Left ventricle myocardium inferior (tissue), 1 donor: ENCODE measurements around the gene SLC6A13. TPM values are rescaled to one million over a fixed set of nuclear protein-coding genes. Genes with fewer than 3 reads are reported as not detected.

ENCODE experiments used
- DNase-seq: peaks from one replicate; pipeline ENCODE4 v3.0.0-alpha.2; 2020
- H3K27ac ChIP-seq: fragments of 200-600 bp; replicated peaks from 2 replicates; pipeline ENCODE4 v1.8.0; 2021
- H3K27me3 ChIP-seq: fragments of 200-600 bp; 2 replicates; pipeline ENCODE4 v1.8.0; 2021; ENCODE audit warnings: low read depth
- H3K36me3 ChIP-seq: fragments of 200-600 bp; 2 replicates; pipeline ENCODE4 v1.8.0; 2021
- H3K4me1 ChIP-seq: fragments of 200-600 bp; 2 replicates; pipeline ENCODE4 v1.8.0; 2021
- H3K4me3 ChIP-seq: fragments of 200-600 bp; 2 replicates; pipeline ENCODE4 v1.8.0; 2021; ENCODE audit warnings: mild to moderate bottlenecking, moderate library complexity
- H3K9me3 ChIP-seq: fragments of 200-600 bp; replicated peaks from 2 replicates; pipeline ENCODE4 v1.8.0; 2021
- CTCF ChIP-seq: fragments of 200-600 bp; IDR thresholded peaks from 2 replicates; pipeline ENCODE4 v1.8.0; 2021; ENCODE audit warnings: antibody characterized with exemption, mild to moderate bottlenecking, borderline replicate concordance
- intact Hi-C: fragments of 100-400 bp; cut with micrococcal nuclease; formaldehyde crosslinking; loops from one replicate; pipeline ENCODE4 v1.11.0; 2022
- total RNA-seq: library from RNA; stranded (reverse); fragmentation: NEBNext Ultra II Directional; extraction: Animal tissue kit (Norgen Biotek cat#: 25700); gene quantifications from one replicate; pipeline ENCODE4 v1.2.1, GENCODE V29; 2021
- donor health status: DM: no; HTN: yes; CAD: no; lungs with severe emphysema.

SLC6A13 gene
- total RNA-seq, 1 donor from 2014 or later, result 1.8 TPM

DNA sequence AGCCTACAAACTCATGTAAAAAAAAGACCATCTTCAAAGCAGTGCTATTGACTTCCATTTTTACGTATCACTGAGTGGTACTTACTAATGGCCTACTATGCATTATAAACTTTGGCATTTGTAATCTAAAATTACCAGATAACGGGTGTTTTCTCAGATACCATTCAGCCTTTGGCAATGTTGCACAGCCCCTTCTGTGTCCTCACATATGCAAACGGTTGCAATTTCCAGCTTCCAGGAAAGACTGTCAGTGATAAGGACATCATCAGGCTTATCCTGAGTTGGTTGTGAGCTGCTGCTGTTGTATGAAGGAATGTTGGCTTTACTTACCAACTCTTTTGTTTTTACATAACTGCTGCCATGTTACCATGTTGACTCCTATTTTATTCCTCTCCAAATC is 1.6 kb upstream of the SLC6A13 start:
- no peaks in the 10 kb centered on the region for H3K9me3 ChIP-seq
- no peak for DNase-seq
- intact Hi-C loops, result no loop called here
- H3K4me3 ChIP-seq, result no peak overlapping the region
- H3K27me3 ChIP-seq, result peaks cover 10% of the 10 kb centered on the region
- H3K27ac ChIP-seq, result no peak overlapping the region
- peaks cover 25% of the 10 kb centered on the region for H3K4me1 ChIP-seq
- no peak for TF ChIP-seq CTCF
- H3K36me3 ChIP-seq, result no peaks in the 10 kb centered on the region

GRCh38 chr12:263574-263973 is 938 bp upstream of the SLC6A13 start:
- H3K9me3 ChIP-seq, result no peaks in the 10 kb centered on the region
- H3K27me3 ChIP-seq, result peaks cover 10% of the 10 kb centered on the region
- TF ChIP-seq CTCF, result no peak
- peaks cover 21% of the 10 kb centered on the region for H3K4me1 ChIP-seq
- no peaks in the 10 kb centered on the region for H3K36me3 ChIP-seq
- no peak for DNase-seq
- H3K4me3 ChIP-seq, result no peak overlapping the region
- no peak overlapping the region for H3K27ac ChIP-seq
- intact Hi-C loops, result no loop called here

- Histone ChIP-seq H3K4me3 (no peak overlapping the region), H3K9me3 (no peaks in the 10 kb centered on the region), H3K4me1 (peaks cover 7% of the 10 kb centered on the region), H3K27ac (no peak overlapping the region), H3K27me3 (peaks cover 18% of the 10 kb centered on the region), H3K36me3 (no peaks in the 10 kb centered on the region)
- intact Hi-C loops, result no loop called here
- TF ChIP-seq CTCF, result no peak
- DNase-seq, result no peak
These were observed 523 bp downstream of the SLC6A13 start for GRCh38 chr12:262113-262512.

DNA sequence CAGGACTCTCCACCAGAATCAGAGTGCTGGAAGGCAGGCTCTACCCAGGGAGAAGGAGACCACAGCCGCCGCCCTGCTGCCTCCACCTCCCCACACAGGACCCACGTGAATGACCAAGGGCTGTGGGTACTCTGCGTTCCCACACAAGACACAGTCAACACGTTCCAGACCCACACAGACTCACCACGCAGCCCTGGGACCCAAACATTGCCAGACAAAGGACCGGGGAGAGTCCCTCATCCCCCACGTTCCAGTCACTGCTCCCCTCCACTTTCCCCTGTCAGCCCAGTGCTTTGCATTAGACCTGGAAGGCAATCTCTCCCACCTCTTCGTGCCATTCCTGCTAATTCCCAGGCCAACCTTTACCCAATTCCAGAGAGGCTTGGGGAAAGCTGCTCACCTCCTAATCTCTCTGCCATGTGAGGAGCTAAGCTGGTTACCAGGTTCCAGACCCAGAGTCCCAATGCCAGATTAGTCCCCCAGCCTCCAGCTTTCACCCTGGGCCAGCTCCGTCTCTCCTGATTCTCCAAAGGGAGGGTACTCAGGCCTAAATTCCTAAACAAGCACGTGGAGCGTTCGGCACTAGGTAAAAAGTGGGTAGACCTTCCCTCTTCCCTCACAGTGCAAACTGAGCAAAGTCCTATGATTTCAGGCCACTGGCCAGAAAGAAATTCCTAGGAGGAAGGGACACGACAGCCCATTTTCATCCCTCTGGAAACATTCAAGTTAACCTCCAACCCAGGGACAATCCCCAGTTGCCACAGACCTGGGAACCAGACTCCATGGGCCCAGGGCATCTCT is 4.9 kb downstream of the SLC6A13 start:
- no peak overlapping the region for H3K27ac ChIP-seq
- H3K36me3 ChIP-seq, result no peaks in the 10 kb centered on the region
- no peak overlapping the region for H3K4me3 ChIP-seq
- peaks cover 4% of the 10 kb centered on the region for H3K4me1 ChIP-seq
- no peak for DNase-seq
- H3K9me3 ChIP-seq, result no peaks in the 10 kb centered on the region
- TF ChIP-seq CTCF, result no peak
- intact Hi-C loops, result no loop called here
- H3K27me3 ChIP-seq, result peaks cover 22% of the 10 kb centered on the region

DNA sequence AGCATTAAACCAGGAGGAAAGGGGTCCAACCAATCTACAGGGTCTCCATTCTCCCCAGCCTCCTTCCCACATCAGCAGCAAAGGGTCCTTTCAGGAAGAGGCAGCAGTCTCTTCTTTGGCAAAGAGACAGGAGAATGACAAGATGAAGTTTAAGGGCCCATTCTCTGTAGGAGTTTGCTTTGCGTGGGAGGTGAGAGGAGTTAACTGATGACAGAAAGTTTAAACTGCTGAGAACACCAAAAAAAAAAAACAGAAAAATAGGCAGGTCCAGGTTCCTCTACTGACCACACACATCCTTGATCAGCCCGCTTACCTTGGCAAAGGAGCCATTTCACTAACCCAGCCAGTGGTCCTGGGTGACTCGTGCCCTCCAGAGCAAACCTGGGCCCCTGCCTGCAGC is 5.7 kb downstream of the SLC6A13 start:
- Histone ChIP-seq H3K27ac (no peak overlapping the region), H3K9me3 (no peaks in the 10 kb centered on the region), H3K27me3 (peaks cover 22% of the 10 kb centered on the region), H3K4me1 (no peaks in the 10 kb centered on the region), H3K36me3 (no peaks in the 10 kb centered on the region), H3K4me3 (no peak overlapping the region)
- intact Hi-C loops, result no loop called here
- TF ChIP-seq CTCF, result no peak
- no peak for DNase-seq
